GM13976 (cell line): ENCODE measurements around the gene PROB1.

Experiments
- DNase-seq: peaks from one replicate; pipeline ENCODE4 v3.0.0; 2012; ENCODE audit warnings: low spot score
- in situ Hi-C: fragments of 300-500 bp; cut with MboI; formaldehyde crosslinking; loops from one replicate; pipeline ENCODE4 v1.12.0; 2022; ENCODE audit warnings: low sequenced_read_pairs, mixed read lengths, inconsistent platforms; ENCODE audit not compliant: unreplicated experiment
- TF ChIP-seq, protein P1 (sequence below): IDR thresholded peaks from 2 replicates; pipeline ENCODE4 v1.5.1; 2012; ENCODE audit warnings: borderline replicate concordance, mild to moderate bottlenecking; ENCODE audit not compliant: insufficient read depth; ENCODE audit errors: extremely low read depth, missing control alignments, control extremely low read depth

Gene PROB1

DNA sequence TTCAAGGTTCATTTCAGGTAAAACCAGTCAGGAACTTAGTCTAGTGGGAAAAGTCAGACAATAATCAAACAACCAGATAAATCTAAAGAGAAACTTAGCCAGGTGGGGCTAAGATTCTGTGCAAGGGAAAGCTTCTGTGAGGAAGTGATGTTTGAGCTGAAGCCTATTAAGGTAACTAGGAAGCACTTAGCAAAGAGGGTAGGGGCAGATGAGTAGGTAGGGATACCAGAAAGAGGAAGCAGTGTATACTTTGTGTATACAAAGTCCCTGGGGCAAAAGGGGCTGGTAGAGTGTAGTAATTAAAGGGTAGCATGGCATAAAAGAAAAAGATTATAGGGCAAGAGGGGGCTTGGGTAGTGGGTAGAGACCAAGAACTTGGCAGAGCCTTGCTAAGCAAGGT lies 12.6 kb upstream of the PROB1 start:
- in situ Hi-C loops: loop anchor here (25.0 kb wide), 1 partner anchor 355 kb away; no protein-coding TSS in a partner anchor
- TF ChIP-seq, protein P1, sequence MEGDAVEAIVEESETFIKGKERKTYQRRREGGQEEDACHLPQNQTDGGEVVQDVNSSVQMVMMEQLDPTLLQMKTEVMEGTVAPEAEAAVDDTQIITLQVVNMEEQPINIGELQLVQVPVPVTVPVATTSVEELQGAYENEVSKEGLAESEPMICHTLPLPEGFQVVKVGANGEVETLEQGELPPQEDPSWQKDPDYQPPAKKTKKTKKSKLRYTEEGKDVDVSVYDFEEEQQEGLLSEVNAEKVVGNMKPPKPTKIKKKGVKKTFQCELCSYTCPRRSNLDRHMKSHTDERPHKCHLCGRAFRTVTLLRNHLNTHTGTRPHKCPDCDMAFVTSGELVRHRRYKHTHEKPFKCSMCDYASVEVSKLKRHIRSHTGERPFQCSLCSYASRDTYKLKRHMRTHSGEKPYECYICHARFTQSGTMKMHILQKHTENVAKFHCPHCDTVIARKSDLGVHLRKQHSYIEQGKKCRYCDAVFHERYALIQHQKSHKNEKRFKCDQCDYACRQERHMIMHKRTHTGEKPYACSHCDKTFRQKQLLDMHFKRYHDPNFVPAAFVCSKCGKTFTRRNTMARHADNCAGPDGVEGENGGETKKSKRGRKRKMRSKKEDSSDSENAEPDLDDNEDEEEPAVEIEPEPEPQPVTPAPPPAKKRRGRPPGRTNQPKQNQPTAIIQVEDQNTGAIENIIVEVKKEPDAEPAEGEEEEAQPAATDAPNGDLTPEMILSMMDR: no peak
- peak; percentile 53 for DNase-seq

DNA sequence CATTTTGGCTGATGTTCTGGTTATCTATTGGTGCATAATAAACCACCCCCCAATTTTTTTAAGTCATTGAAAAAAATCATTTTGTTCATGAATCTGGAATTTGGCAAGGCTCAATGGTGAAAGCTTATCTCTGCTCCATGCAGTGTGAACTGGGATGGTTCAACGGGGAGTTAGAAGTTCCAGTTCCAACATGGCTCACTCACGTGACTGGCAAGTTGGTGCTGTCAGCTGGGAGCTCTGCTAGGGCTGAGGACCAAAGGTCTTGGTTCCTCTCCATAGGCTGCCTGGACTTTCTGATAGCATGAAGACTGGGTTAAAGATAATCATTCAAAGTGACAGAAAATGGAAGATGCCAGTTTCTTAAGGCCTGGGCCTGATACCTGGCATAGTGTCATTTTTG lies 12.1 kb upstream of the PROB1 start:
- no peak for DNase-seq
- TF ChIP-seq, protein P1: no peak
- in situ Hi-C loops: loop anchor here (25.0 kb wide), 1 partner anchor 355 kb away; no protein-coding TSS in a partner anchor

DNA sequence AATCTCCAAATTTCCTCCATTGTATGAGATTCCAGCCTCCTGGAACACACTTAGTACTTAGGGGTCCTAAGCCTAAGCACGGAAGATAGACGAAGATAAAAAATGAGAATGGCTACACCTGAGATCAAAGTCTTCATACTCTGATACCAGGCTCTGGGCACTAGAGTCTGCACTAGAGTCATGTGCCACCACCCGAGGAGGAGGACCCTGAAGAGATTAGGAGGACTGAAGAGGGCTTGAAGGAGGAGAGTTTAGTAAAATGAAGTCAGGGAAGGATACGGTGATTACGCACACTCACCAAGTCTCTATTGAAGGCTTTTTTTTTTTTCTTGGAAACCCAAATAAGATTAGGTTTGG lies 9.6 kb upstream of the PROB1 start:
- TF ChIP-seq, protein P1: no peak
- in situ Hi-C loops: loop anchor here (25.0 kb wide), 1 partner anchor 358 kb away; no protein-coding TSS in a partner anchor
- no peak for DNase-seq

DNA sequence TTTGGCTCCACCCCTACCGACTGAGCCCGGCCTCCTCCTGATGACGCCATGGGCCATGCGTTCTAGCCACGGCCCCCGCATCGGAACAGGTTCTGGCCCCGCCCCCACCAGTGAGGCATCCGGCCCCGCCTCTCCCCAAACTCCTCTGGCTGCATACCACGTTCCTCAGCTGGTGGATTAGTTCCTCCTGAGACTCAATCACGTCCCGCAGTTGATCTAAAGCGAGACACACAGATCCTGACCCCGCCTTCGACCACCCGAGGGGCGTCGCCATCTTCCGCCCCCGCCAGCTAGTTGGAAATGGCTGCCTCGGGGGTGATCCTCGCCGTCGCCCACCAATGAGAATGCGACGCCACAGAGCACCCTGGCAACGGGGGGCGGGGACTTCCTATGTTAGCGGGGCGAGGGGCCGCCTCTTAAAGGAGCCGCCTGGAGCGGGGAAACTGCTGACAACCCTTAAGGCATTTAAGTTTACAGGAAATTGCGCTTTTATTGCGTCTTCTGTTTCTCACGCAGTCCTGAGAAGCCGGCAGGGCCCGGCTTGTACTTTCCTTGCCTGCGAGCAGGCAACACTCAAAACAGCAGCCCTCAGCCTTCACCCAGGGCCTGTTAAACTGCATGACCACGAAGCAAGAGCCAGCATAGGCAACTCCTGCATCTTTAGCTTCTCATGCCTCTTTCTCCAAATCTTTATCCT lies 9.0 kb upstream of the PROB1 start, which contains the start of gene SPATA24:
TSS of gene SPATA24 (minus strand) at position 303 of the 697 bp plus-strand sequence. CDS start at position 274, 29 bp downstream.
- in situ Hi-C loops: loop anchor here (25.0 kb wide), 1 partner anchor 358 kb away; no protein-coding TSS in a partner anchor
- peak; percentile 96 for DNase-seq
- TF ChIP-seq, protein P1: no peak

DNA sequence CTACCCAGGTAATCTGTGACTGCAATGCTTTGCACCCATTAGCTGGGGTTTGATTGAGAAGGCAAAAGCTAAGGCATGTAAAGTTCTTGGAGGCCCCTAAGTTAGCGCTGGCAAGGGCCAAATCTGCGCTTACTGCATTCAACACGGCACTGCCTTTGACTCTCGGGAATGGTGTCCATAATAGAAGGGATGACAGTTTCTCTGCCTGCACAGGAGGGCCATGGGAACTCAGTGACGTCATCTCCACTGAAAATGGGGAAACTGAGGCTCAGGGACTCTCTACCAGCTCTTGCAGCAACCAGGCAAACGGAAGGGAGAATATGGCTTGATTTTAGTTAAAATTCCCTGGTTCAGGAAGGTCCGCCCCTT lies 8.5 kb upstream of the PROB1 start:
- in situ Hi-C loops: loop anchor here (25.0 kb wide), 1 partner anchor 359 kb away; no protein-coding TSS in a partner anchor
- no peak for DNase-seq
- TF ChIP-seq, protein P1: no peak

DNA sequence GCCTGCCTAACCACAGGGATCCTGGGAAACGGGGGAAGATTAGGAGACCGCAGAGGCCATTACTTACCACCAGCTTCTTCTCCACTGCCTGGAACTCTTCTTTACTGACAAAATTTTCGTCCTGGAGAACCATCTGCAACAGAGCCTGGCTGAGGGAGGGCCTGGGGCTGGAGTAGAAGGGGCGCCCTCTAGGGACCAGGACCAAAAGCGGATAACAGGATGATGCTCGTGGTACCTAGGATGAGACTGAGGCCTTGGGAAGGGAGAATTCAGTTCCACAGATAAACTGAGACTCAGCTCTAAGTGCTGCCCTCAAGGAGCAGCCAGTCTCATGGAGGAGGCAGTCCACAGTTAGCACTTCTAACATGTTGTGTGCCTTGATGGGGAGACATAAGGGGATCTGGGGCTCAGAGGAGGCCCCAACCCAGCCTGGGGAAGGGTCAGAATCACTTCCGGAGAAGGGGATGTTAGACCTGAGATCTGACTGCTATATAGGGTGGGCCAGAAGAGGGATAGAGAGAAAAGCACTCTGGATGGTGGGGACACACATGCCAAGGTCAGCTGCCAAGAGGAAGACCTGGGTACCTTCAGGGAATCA lies 7.8 kb upstream of the PROB1 start:
- in situ Hi-C loops: loop anchor here (25.0 kb wide), 1 partner anchor 360 kb away; no protein-coding TSS in a partner anchor
- no peak for DNase-seq
- TF ChIP-seq, protein P1: peak; percentile 49
